HG02763 (cell line): ENCODE data around the gene TBC1D4.
"Not testable (repeated sequence)": the region's sequence is repeated elsewhere in the genome, so short reads cannot be mapped to it uniquely, and the experiment has no call there.

Source experiments
- ATAC-seq: cut with Tn5 transposase; IDR thresholded peaks from one replicate; pipeline ENCODE4 v1.9.1; 2021; ENCODE audit warnings: mild to moderate bottlenecking, moderate library complexity; ENCODE audit not compliant: unreplicated experiment

TBC1D4 gene

GRCh38 chr13:75364131-75364713 lies 117.7 kb downstream of the TBC1D4 start:
- no peak for ATAC-seq

- no peak for ATAC-seq
These were observed 118.6 kb downstream of the TBC1D4 start for GRCh38 chr13:75363371-75363770.

GRCh38 chr13:75362026-75362425 lies 119.9 kb downstream of the TBC1D4 start:
- ATAC-seq: no peak

GRCh38 chr13:75360170-75360569 lies 121.8 kb downstream of the TBC1D4 start:
- ATAC-seq: no peak

GRCh38 chr13:75359266-75359665 lies 122.7 kb downstream of the TBC1D4 start:
- no peak for ATAC-seq

GRCh38 chr13:75357576-75358289 lies 124.2 kb downstream of the TBC1D4 start:
- peak; percentile 82 for ATAC-seq

- no peak for ATAC-seq
These were observed 125.5 kb downstream of the TBC1D4 start for GRCh38 chr13:75356421-75356820.

- no peak for ATAC-seq
These were observed 126.4 kb downstream of the TBC1D4 start for GRCh38 chr13:75355609-75356008.

- peak; percentile 68 for ATAC-seq
These were observed 128.2 kb downstream of the TBC1D4 start for GRCh38 chr13:75353781-75354193.

GRCh38 chr13:75352641-75353327 lies 129.2 kb downstream of the TBC1D4 start:
- ATAC-seq: no peak

GRCh38 chr13:75351538-75351937 lies 130.4 kb downstream of the TBC1D4 start:
- ATAC-seq: not testable (repeated sequence)

- no peak for ATAC-seq
These were observed 134.0 kb downstream of the TBC1D4 start for GRCh38 chr13:75347925-75348324.

- no peak for ATAC-seq
These were observed 134.5 kb downstream of the TBC1D4 start for GRCh38 chr13:75347457-75347856.

- ATAC-seq: no peak
These were observed 136.8 kb downstream of the TBC1D4 start for GRCh38 chr13:75345193-75345592.

- peak; percentile 75 for ATAC-seq
These were observed 140.9 kb downstream of the TBC1D4 start for GRCh38 chr13:75341028-75341427.

- no peak for ATAC-seq
These were observed 142.2 kb downstream of the TBC1D4 start for GRCh38 chr13:75339635-75340374.

- no peak for ATAC-seq
These were observed 147.1 kb downstream of the TBC1D4 start for GRCh38 chr13:75334634-75335447.

GRCh38 chr13:75333103-75333502 lies 148.9 kb downstream of the TBC1D4 start:
- ATAC-seq: no peak

- no peak for ATAC-seq
These were observed 150.1 kb downstream of the TBC1D4 start for GRCh38 chr13:75331792-75332349.

GRCh38 chr13:75330770-75331169 lies 151.2 kb downstream of the TBC1D4 start:
- ATAC-seq: no peak
